ENCODE measurements around the gene GLIS1. TPM values are rescaled to one million over a fixed set of nuclear protein-coding genes. Genes with fewer than 3 reads are reported as not detected.

GLIS1 gene
- total RNA-seq, 1 donor from 2014 or later: 0.07 TPM

GRCh38 chr1:53469373-53469772 is 269.6 kb downstream of the GLIS1 start:
- no peaks in the 10 kb centered on the region for H3K4me1 ChIP-seq (ENCODE audit: insufficient read depth, low read length)
- H2AFZ ChIP-seq (ENCODE audit: low read depth, low read length): no peak overlapping the region
- Mint-ChIP-seq H3K4me1 (ENCODE audit: low read depth, unreplicated experiment) (peaks cover 2% of the 10 kb centered on the region), H3K27ac (ENCODE audit: unreplicated experiment) (no peak overlapping the region), H3K27me3 (ENCODE audit: low read depth, unreplicated experiment) (peaks cover 18% of the 10 kb centered on the region), H3K4me3 (ENCODE audit: unreplicated experiment) (no peak overlapping the region), H3K9me3 (ENCODE audit: unreplicated experiment) (no peaks in the 10 kb centered on the region), H3K36me3 (ENCODE audit: low read depth, unreplicated experiment) (no peaks in the 10 kb centered on the region)
- no peaks in the 10 kb centered on the region for H3K79me2 ChIP-seq (ENCODE audit: insufficient read depth, low read length)
- H3K9ac ChIP-seq (ENCODE audit: low read length): no peak overlapping the region
- H3K4me2 ChIP-seq (ENCODE audit: low read length): no peak overlapping the region
- H3K4me3 ChIP-seq (ENCODE audit: insufficient read depth, low read depth, low read length): no peak overlapping the region
- no peaks in the 10 kb centered on the region for H3K36me3 ChIP-seq (ENCODE audit: insufficient read depth, low read length)
- peaks cover 3% of the 10 kb centered on the region for H3K27me3 ChIP-seq (ENCODE audit: insufficient read depth, low read length)
- FAIRE-seq: no peak
- no peak for DNase-seq (ENCODE audit: low read depth)
- TF ChIP-seq EZH2 (IDR thresholded peaks at IDR 0.05; ENCODE audit: insufficient read depth, low read length): no peak
- TF ChIP-seq, protein P1, sequence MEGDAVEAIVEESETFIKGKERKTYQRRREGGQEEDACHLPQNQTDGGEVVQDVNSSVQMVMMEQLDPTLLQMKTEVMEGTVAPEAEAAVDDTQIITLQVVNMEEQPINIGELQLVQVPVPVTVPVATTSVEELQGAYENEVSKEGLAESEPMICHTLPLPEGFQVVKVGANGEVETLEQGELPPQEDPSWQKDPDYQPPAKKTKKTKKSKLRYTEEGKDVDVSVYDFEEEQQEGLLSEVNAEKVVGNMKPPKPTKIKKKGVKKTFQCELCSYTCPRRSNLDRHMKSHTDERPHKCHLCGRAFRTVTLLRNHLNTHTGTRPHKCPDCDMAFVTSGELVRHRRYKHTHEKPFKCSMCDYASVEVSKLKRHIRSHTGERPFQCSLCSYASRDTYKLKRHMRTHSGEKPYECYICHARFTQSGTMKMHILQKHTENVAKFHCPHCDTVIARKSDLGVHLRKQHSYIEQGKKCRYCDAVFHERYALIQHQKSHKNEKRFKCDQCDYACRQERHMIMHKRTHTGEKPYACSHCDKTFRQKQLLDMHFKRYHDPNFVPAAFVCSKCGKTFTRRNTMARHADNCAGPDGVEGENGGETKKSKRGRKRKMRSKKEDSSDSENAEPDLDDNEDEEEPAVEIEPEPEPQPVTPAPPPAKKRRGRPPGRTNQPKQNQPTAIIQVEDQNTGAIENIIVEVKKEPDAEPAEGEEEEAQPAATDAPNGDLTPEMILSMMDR (IDR thresholded peaks at IDR 0.05; ENCODE audit: insufficient read depth, low read depth, low read length): no peak
- no peaks in the 10 kb centered on the region for H3K9me3 ChIP-seq (ENCODE audit: insufficient read depth, low read depth, low read length)
- H4K20me1 ChIP-seq (ENCODE audit: insufficient read depth, low read length): no peaks in the 10 kb centered on the region
- H3K27ac ChIP-seq (ENCODE audit: low read depth, low read length): no peak overlapping the region

- H3K27me3 ChIP-seq (ENCODE audit: insufficient read depth, low read length): peaks cover 3% of the 10 kb centered on the region
- no peaks in the 10 kb centered on the region for H3K9me3 Mint-ChIP-seq (ENCODE audit: unreplicated experiment)
- TF ChIP-seq EZH2 (IDR thresholded peaks at IDR 0.05; ENCODE audit: insufficient read depth, low read length): no peak
- TF ChIP-seq, protein P1 (IDR thresholded peaks at IDR 0.05; ENCODE audit: insufficient read depth, low read depth, low read length): no peak
- no peak overlapping the region for H3K4me3 Mint-ChIP-seq (ENCODE audit: unreplicated experiment)
- H3K27ac ChIP-seq (ENCODE audit: low read depth, low read length): no peak overlapping the region
- H3K4me1 Mint-ChIP-seq (ENCODE audit: low read depth, unreplicated experiment): peaks cover 2% of the 10 kb centered on the region
- no peak overlapping the region for H3K4me2 ChIP-seq (ENCODE audit: low read length)
- peaks cover 16% of the 10 kb centered on the region for H3K27me3 Mint-ChIP-seq (ENCODE audit: low read depth, unreplicated experiment)
- no peaks in the 10 kb centered on the region for H3K36me3 Mint-ChIP-seq (ENCODE audit: low read depth, unreplicated experiment)
- no peak overlapping the region for H3K4me3 ChIP-seq (ENCODE audit: insufficient read depth, low read depth, low read length)
- H3K9me3 ChIP-seq (ENCODE audit: insufficient read depth, low read depth, low read length): no peaks in the 10 kb centered on the region
- no peak for FAIRE-seq
- no peaks in the 10 kb centered on the region for H3K36me3 ChIP-seq (ENCODE audit: insufficient read depth, low read length)
- no peak overlapping the region for H3K27ac Mint-ChIP-seq (ENCODE audit: unreplicated experiment)
- no peak for DNase-seq (ENCODE audit: low read depth)
- no peak overlapping the region for H2AFZ ChIP-seq (ENCODE audit: low read depth, low read length)
- no peaks in the 10 kb centered on the region for H4K20me1 ChIP-seq (ENCODE audit: insufficient read depth, low read length)
- H3K9ac ChIP-seq (ENCODE audit: low read length): no peak overlapping the region
- no peaks in the 10 kb centered on the region for H3K79me2 ChIP-seq (ENCODE audit: insufficient read depth, low read length)
- H3K4me1 ChIP-seq (ENCODE audit: insufficient read depth, low read length): no peaks in the 10 kb centered on the region
These were observed 270.6 kb downstream of the GLIS1 start for GRCh38 chr1:53468374-53468773.

DNA sequence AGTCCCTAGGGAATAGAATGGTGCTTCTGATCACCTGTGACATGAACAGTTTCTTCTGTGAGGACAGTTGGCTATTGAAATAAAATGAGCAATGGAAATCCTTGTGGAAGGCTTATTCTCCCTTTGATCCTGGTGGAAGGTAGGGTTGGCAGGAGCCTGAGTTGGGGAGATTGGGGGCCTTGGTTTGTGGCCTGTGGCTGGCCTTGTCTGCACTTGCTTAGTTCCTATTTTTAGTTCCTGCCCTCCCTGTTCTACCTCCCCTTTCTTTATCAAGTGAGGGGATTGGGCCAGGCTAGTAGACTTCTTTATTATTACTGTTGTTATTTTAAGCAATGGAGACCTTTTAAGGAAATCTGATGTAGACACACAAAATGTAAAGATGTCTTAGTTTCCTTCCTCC is 271.6 kb downstream of the GLIS1 start:
- H3K27ac Mint-ChIP-seq (ENCODE audit: unreplicated experiment): no peak overlapping the region
- no peak overlapping the region for H3K9ac ChIP-seq (ENCODE audit: low read length)
- no peaks in the 10 kb centered on the region for H3K9me3 ChIP-seq (ENCODE audit: insufficient read depth, low read depth, low read length)
- H3K4me3 ChIP-seq (ENCODE audit: insufficient read depth, low read depth, low read length): no peak overlapping the region
- H3K4me1 Mint-ChIP-seq (ENCODE audit: low read depth, unreplicated experiment): peaks cover 2% of the 10 kb centered on the region
- H3K36me3 ChIP-seq (ENCODE audit: insufficient read depth, low read length): no peaks in the 10 kb centered on the region
- FAIRE-seq (no peak), DNase-seq (ENCODE audit: low read depth) (no peak)
- H3K27me3 Mint-ChIP-seq (ENCODE audit: low read depth, unreplicated experiment): peaks cover 16% of the 10 kb centered on the region
- no peaks in the 10 kb centered on the region for H3K36me3 Mint-ChIP-seq (ENCODE audit: low read depth, unreplicated experiment)
- no peak overlapping the region for H3K4me3 Mint-ChIP-seq (ENCODE audit: unreplicated experiment)
- H3K4me1 ChIP-seq (ENCODE audit: insufficient read depth, low read length): no peaks in the 10 kb centered on the region
- H3K79me2 ChIP-seq (ENCODE audit: insufficient read depth, low read length): no peaks in the 10 kb centered on the region
- no peaks in the 10 kb centered on the region for H3K9me3 Mint-ChIP-seq (ENCODE audit: unreplicated experiment)
- no peak overlapping the region for H2AFZ ChIP-seq (ENCODE audit: low read depth, low read length)
- no peak overlapping the region for H3K27ac ChIP-seq (ENCODE audit: low read depth, low read length)
- H3K27me3 ChIP-seq (ENCODE audit: insufficient read depth, low read length): peaks cover 3% of the 10 kb centered on the region
- H4K20me1 ChIP-seq (ENCODE audit: insufficient read depth, low read length): no peaks in the 10 kb centered on the region
- TF ChIP-seq, protein P1 (IDR thresholded peaks at IDR 0.05; ENCODE audit: insufficient read depth, low read depth, low read length): no peak
- no peak for TF ChIP-seq EZH2 (IDR thresholded peaks at IDR 0.05; ENCODE audit: insufficient read depth, low read length)
- no peak overlapping the region for H3K4me2 ChIP-seq (ENCODE audit: low read length)
